MM.1S (cell line): ENCODE data around the gene LRP6.

ENCODE experiments used
- DNase-seq: peaks from one replicate; pipeline ENCODE4 v3.0.0-alpha.2; 2015
- H2AFZ ChIP-seq: fragments of 300-600 bp; sonication (generic); 2 replicates; pipeline ENCODE4 v1.6.0; 2016; ENCODE audit warnings: antibody characterized with exemption, low read length
- H3F3A ChIP-seq: fragments of 300-600 bp; sonication (generic); 2 replicates; pipeline ENCODE4 v1.6.1; 2016; ENCODE audit warnings: mild to moderate bottlenecking, antibody characterized with exemption, low read length, moderate library complexity, mixed read lengths; ENCODE audit not compliant: insufficient read depth
- H3K27ac ChIP-seq: fragments of 300-600 bp; sonication (generic); 2 replicates; pipeline ENCODE4 v1.5.1; 2016; ENCODE audit warnings: mild to moderate bottlenecking, low read length
- H3K27me3 ChIP-seq: fragments of 300-600 bp; sonication (generic); replicated peaks from 2 replicates; pipeline ENCODE4 v1.6.0; 2016; ENCODE audit warnings: low read length; ENCODE audit not compliant: insufficient read depth
- H3K36me3 ChIP-seq: fragments of 300-600 bp; sonication (generic); replicated peaks from 2 replicates; pipeline ENCODE4 v1.6.1; 2016; ENCODE audit warnings: mild to moderate bottlenecking, low read length, mixed read lengths; ENCODE audit not compliant: insufficient read depth
- H3K4me1 ChIP-seq: fragments of 300-600 bp; sonication (generic); 2 replicates; pipeline ENCODE4 v1.6.1; 2016; ENCODE audit warnings: low read length, mixed read lengths
- H3K4me2 ChIP-seq: fragments of 300-600 bp; sonication (generic); 2 replicates; pipeline ENCODE4 v1.6.0; 2016; ENCODE audit warnings: low read depth, low read length
- H3K4me3 ChIP-seq: fragments of 300-600 bp; sonication (generic); 2 replicates; pipeline ENCODE4 v1.5.1; 2016; ENCODE audit warnings: low read length, mixed read lengths
- H3K79me2 ChIP-seq: fragments of 300-600 bp; sonication (generic); 2 replicates; pipeline ENCODE4 v1.6.1; 2016; ENCODE audit warnings: mixed run types, low read length, mixed read lengths
- H3K9ac ChIP-seq: fragments of 300-600 bp; sonication (generic); 2 replicates; pipeline ENCODE4 v1.6.1; 2016; ENCODE audit warnings: low read length, mixed read lengths
- H3K9me2 ChIP-seq: fragments of 300-600 bp; sonication (generic); replicated peaks from 2 replicates; pipeline ENCODE4 v1.6.1; 2016; ENCODE audit warnings: mild to moderate bottlenecking, low read length, mixed read lengths; ENCODE audit not compliant: insufficient read depth
- H3K9me3 ChIP-seq: fragments of 300-600 bp; sonication (generic); replicated peaks from 2 replicates; pipeline ENCODE4 v1.6.1; 2016; ENCODE audit warnings: mild to moderate bottlenecking, low read length, mixed read lengths; ENCODE audit not compliant: insufficient read depth
- H4K20me1 ChIP-seq: fragments of 300-600 bp; sonication (generic); 2 replicates; pipeline ENCODE4 v1.6.1; 2016; ENCODE audit warnings: mild to moderate bottlenecking, low read length, moderate library complexity, mixed read lengths; ENCODE audit not compliant: insufficient read depth
- CTCF ChIP-seq: fragments of 300-600 bp; sonication (generic); IDR thresholded peaks from 2 replicates; pipeline ENCODE4 v1.5.1; 2016; ENCODE audit warnings: antibody characterized with exemption, low read length, mixed read lengths
- EZH2 ChIP-seq: fragments of 300-600 bp; sonication (generic); optimal IDR thresholded peaks from 2 replicates; pipeline ENCODE3; 2017; ENCODE audit warnings: low read depth, mild to moderate bottlenecking, antibody characterized with exemption, low read length, mixed read lengths
- EZH2phosphoT487 ChIP-seq: fragments of 300-600 bp; sonication (generic); IDR thresholded peaks from 2 replicates; pipeline ENCODE4 v1.6.1; 2018; ENCODE audit warnings: antibody characterized with exemption, low read length

The LRP6 gene

GRCh38 chr12:12297201-12297830, 30.5 kb upstream of the LRP6 start:
- Histone ChIP-seq H3F3A (no peaks in the 10 kb centered on the region), H2AFZ (no peak overlapping the region), H4K20me1 (no peaks in the 10 kb centered on the region), H3K27me3 (no peaks in the 10 kb centered on the region), H3K4me2 (no peak overlapping the region), H3K9ac (no peak overlapping the region), H3K4me1 (no peaks in the 10 kb centered on the region), H3K9me2 (no peaks in the 10 kb centered on the region), H3K79me2 (no peaks in the 10 kb centered on the region), H3K9me3 (no peaks in the 10 kb centered on the region), H3K4me3 (no peak overlapping the region), H3K36me3 (no peaks in the 10 kb centered on the region), H3K27ac (no peak overlapping the region)
- TF ChIP-seq CTCF = no peak
- no peak for DNase-seq

- TF ChIP-seq EZH2 = no peak
- Histone ChIP-seq H3K9me2 (no peaks in the 10 kb centered on the region), H3K27ac (no peak overlapping the region), H3K27me3 (no peaks in the 10 kb centered on the region), H3K36me3 (no peaks in the 10 kb centered on the region), H4K20me1 (no peaks in the 10 kb centered on the region), H3K4me1 (no peaks in the 10 kb centered on the region), H3K9me3 (no peaks in the 10 kb centered on the region), H3K4me3 (no peak overlapping the region), H2AFZ (no peak overlapping the region), H3K4me2 (no peak overlapping the region), H3K9ac (no peak overlapping the region), H3F3A (no peaks in the 10 kb centered on the region), H3K79me2 (no peaks in the 10 kb centered on the region)
- no peak for DNase-seq
Measured at GRCh38 chr12:12294215-12295005, 27.6 kb upstream of the LRP6 start.

- no peaks in the 10 kb centered on the region for H3K4me1 ChIP-seq
- H3K9me3 ChIP-seq = no peaks in the 10 kb centered on the region
- H2AFZ ChIP-seq = no peak overlapping the region
- H4K20me1 ChIP-seq = no peaks in the 10 kb centered on the region
- no peaks in the 10 kb centered on the region for H3K79me2 ChIP-seq
- no peaks in the 10 kb centered on the region for H3K27me3 ChIP-seq
- H3K4me2 ChIP-seq = no peak overlapping the region
- no peak for TF ChIP-seq EZH2phosphoT487
- no peak for TF ChIP-seq CTCF
- TF ChIP-seq EZH2 = no peak
- H3K9ac ChIP-seq = no peak overlapping the region
- H3K4me3 ChIP-seq = no peak overlapping the region
- no peaks in the 10 kb centered on the region for H3F3A ChIP-seq
- DNase-seq = no peak
- H3K9me2 ChIP-seq = no peaks in the 10 kb centered on the region
- H3K27ac ChIP-seq = no peak overlapping the region
- no peaks in the 10 kb centered on the region for H3K36me3 ChIP-seq
Measured at GRCh38 chr12:12290206-12290605, 23.4 kb upstream of the LRP6 start.

- no peaks in the 10 kb centered on the region for H3K4me1 ChIP-seq
- DNase-seq = no peak
- no peak overlapping the region for H2AFZ ChIP-seq
- H3K9me2 ChIP-seq = no peaks in the 10 kb centered on the region
- no peaks in the 10 kb centered on the region for H3K79me2 ChIP-seq
- H3K27ac ChIP-seq = no peak overlapping the region
- TF ChIP-seq EZH2 (no peak), CTCF (no peak), EZH2phosphoT487 (no peak)
- H3K4me3 ChIP-seq = no peak overlapping the region
- no peak overlapping the region for H3K4me2 ChIP-seq
- no peak overlapping the region for H3K9ac ChIP-seq
- no peaks in the 10 kb centered on the region for H3F3A ChIP-seq
- H4K20me1 ChIP-seq = no peaks in the 10 kb centered on the region
- no peaks in the 10 kb centered on the region for H3K27me3 ChIP-seq
- H3K9me3 ChIP-seq = no peaks in the 10 kb centered on the region
- no peaks in the 10 kb centered on the region for H3K36me3 ChIP-seq
Measured at GRCh38 chr12:12286441-12286840, 19.6 kb upstream of the LRP6 start.
